CD1c-positive myeloid dendritic cell (primary cell): Measurements from ENCODE around the gene MUC2.
"Not testable (repeated sequence)": the region's sequence is repeated elsewhere in the genome, so short reads cannot be mapped to it uniquely, and the experiment has no call there.

Source experiments
- DNase-seq: peaks from one replicate; pipeline ENCODE4 v3.0.0-alpha.2; 2016; ENCODE audit errors: extremely low spot score

MUC2 gene

DNA sequence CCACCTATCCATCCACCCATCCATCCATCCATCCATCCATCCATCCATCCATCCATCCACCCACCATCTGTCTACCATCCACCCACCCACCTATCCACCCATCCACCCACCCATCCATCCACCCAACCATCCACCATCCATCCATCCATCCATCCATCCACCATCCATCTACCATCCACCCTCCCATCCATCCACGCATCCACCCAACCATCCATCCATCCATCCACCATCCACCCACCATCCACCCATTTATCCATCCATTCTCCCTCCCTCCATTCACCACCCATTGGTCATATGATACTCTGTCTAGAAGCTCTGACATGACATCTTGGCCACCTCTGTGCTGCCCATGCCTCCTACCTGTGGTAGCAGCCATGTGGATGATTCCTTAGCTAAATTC lies 31.7 kb downstream of the MUC2 start:
- DNase-seq: no peak

DNA sequence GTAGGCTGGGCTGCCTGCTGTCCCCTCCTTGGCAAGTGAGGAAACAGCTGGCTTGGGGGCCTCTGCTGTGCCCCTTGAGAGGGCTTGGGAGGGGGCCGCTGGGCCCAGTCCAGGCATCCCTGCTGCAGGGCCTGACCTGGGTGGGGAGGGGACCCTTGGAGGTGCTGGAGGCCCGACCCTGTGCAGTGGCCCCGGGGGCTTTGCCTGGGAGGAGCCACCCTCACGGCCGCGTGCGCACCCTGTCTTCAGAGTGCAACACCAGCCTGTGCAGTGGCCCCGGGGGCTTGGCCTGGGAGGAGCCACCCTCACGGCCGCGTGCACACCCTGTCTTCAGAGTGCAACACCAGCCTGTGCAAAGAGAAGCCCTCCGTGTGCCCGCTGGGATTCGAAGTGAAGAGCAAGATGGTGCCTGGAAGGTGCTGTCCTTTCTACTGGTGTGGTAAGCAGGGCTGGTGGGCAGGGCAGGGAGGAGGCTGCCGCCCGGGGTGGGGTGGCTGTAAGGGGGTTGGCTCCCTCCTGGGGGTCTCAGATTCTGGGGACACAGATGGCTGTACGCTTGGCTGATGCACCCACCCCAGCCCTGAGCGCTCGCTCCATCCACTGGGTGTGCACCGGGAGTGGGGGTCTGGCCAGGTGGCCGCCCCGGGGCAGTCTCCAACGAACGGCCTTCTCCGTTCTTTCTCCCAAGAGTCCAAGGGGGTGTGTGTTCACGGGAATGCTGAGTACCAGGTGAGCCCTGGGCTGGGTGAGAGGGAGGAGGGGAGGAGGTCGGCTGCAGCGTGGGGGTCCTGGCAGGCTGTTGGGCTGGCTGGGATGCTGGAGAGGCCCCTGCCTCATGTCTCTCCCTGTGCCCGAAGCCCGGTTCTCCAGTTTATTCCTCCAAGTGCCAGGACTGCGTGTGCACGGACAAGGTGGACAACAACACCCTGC lies 32.9 kb downstream of the MUC2 start:
- no peak for DNase-seq

DNA sequence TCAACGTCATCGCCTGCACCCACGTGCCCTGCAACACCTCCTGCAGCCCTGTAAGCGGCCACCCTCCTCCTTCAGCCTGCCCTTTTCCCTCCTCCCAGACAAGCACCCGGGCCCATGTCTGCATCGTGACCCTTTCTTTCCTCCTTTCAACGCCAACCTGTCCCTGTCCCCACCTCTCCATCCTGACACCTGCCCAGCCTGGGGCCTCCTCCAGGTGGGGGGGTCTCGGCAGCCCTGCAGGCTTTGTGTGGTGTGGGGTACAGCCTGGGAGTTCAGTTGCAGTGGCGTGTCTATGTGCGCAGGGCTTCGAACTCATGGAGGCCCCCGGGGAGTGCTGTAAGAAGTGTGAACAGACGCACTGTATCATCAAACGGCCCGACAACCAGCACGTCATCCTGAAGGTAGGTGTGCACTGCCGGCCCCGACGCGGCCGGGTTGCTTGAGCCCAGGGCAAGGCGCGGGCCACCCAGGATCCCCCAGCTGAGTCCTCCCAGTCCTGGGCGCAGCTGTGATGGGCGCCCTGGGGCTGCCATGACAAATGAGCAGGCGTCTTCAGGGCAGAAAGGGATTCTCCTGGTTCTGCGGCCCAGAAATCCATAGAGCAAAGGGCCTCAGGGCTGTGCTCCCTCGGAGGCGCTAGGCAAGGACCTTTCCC lies 33.7 kb downstream of the MUC2 start:
- DNase-seq: no peak

GRCh38 chr11:1109101-1109917 lies 34.6 kb downstream of the MUC2 start:
- no peak for DNase-seq

- no peak for DNase-seq
Measured at GRCh38 chr11:1109918-1110705, 35.4 kb downstream of the MUC2 start.

DNA sequence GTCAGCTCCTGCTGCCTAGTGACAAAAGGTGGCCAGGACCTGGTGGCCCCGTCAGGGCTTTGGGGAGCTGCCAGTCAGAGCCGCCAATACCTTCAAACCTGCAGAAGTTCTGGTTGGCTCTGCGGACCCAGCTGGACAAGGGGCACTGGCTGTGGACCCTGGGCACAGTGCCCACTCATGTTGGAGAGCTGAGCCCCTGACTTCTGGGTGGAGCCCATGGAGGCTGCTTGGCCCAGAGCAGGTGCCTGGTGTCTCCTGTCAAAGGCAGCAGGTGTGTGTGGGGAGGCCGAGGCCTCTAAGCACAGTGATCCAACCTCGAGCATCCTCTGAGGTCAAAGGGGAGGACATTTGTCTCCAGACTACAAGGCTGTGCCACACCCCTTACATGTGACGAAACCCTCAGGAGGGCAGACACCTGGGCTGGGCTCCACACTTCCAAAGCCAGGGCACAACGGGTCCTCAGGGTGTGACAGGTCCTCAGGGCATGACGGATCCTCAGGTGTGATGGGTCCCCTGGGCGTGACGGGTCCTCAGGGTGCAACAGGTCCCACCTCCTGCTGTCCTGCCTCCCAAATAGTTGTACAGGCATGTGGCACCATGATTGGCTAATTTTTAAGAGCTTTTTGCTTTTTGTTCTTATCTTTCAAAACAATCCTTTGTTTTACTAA lies 37.0 kb downstream of the MUC2 start:
- DNase-seq: no peak

GRCh38 chr11:1112351-1113191 lies 37.9 kb downstream of the MUC2 start:
- DNase-seq: no peak

- no peak for DNase-seq
Measured at GRCh38 chr11:1113405-1114201, 38.9 kb downstream of the MUC2 start.

DNA sequence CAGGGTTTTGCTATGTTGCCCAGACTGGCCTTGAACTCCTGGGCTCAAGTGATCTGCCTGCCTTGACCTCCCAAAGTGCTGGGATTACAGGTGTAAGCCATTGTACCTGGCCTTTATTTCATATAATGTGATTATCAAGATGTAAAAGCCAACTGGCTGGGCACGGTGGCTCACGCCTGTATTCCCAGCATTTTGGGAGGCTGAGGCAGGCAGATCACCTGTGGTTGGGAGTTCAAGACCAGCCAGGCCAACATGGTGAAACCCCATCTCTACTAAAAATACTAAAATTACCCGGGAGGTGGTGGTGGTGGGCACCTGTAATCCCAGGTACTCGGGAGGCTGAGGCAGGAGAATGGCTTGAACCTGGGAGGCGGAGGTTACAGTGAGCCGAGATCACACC lies 40.6 kb downstream of the MUC2 start:
- not testable (repeated sequence) for DNase-seq

DNA sequence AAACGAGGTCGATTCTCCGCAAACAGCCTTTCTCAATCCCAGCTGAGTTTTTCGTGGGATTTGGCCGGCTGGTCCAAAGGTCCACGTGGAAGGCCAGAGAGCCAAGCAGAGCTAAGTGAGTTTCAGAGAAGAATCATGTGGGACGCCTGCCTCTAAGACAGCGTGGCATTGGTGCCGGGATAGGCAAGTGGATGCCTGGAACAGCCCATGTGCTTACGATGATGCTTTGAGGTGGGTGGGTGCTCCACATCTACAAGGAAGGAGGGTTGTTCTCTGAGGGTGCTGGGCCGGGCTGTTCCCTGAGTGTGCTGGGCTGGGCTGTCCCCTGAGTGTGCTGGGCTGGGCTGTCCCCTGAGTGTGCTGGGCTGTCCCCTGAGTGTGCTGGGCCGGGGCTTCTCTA lies 41.4 kb downstream of the MUC2 start:
- no peak for DNase-seq

GRCh38 chr11:1116666-1117390 lies 42.2 kb downstream of the MUC2 start:
- no peak for DNase-seq

DNA sequence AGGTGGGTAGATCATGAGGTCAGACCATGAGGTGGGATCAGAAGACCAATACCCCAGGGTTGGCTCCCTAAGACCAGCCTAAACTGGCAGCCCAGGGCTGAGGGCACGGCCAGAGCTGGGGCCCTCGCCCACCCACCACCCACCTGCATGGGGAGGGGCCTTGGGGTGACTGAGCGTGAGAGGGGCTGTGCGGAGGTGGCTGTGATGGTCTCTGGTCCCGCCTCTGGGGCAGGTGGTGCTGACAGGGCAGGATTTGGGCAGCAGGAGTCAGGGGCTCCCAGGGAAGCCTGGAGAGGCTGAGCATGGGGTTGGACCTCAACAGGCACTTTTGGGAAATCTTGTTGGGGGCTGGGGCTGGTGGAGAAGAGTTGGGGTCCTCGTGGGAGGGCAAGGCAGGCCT lies 43.3 kb downstream of the MUC2 start:
- no peak for DNase-seq

DNA sequence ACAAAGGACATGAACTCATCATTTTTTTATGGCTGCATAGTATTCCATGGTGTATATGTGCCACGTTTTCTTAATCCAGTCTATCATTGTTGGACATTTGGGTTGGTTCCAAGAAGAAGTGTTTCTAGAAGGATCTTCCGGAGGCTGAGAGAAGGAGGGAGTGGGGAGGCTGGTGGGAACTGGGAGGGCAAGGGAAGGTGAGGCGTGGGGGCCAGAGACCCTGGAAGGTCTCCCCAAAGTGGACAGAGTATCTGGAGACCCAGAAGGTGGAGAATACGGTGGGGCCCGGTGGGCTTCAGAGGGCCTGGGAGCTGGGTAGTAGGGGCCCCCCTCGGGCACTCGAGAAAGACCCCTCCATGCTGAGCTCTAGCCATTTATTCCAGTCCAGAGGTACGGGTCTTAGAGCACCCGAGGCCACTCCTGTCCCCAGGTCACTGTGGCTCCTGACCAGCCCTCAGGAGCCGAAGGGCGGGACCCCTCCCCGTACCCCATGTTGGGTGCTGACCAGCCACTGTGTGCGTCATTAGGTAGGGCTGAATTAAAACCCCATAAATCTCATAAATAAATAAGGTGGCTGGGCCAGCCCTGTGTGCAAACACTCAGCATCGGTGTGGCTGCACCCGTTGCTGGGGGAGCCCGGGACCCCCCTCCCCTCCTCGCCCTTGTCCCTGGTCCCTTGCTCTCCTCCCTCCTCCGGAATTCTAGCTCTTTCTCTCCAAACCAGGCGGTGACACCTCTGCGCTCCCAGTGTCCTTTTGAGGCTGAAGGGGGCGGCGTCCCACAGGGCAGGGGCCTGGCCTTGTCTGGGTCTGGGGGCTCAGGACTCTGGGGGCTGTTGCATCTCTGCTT lies 44.3 kb downstream of the MUC2 start:
- no peak for DNase-seq

- DNase-seq: no peak
Measured at GRCh38 chr11:1119604-1120146, 45.0 kb downstream of the MUC2 start.

- DNase-seq: no peak
Measured at GRCh38 chr11:1120532-1121330, 46.1 kb downstream of the MUC2 start.

DNA sequence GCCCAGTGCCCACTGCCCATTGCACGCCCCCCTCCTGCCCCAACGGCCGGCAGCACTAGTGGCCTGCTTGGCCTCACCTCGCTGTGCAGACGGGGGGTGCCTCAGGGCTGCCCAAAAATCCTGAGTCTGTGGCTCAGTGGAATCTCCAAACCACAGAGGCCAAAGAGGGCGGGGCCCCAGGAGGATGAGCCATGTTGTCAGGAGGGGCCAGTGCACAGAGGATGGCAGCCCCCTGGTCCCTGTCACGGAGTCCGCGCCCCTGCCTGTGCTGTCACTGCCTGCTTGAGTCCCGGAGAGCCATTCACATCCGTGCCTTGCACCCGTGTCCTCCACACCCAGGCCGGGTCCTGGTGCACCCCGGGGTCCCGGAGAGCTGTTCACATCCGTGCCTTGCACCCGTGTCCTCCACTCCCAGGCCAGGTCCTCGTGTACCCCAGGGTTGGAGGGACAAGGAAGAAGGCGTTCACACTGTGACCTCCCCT lies 46.7 kb downstream of the MUC2 start:
- no peak for DNase-seq
